HG03025 (cell line): ENCODE measurements around the gene KRT7.
"Not testable (repeated sequence)": the region's sequence is repeated elsewhere in the genome, so short reads cannot be mapped to it uniquely, and the experiment has no call there.

Experiments used
- ATAC-seq: cut with Tn5 transposase; IDR thresholded peaks from one replicate; pipeline ENCODE4 v1.9.1; 2021; ENCODE audit warnings: mild to moderate bottlenecking, moderate library complexity; ENCODE audit not compliant: unreplicated experiment, low FRiP score

KRT7 gene

DNA sequence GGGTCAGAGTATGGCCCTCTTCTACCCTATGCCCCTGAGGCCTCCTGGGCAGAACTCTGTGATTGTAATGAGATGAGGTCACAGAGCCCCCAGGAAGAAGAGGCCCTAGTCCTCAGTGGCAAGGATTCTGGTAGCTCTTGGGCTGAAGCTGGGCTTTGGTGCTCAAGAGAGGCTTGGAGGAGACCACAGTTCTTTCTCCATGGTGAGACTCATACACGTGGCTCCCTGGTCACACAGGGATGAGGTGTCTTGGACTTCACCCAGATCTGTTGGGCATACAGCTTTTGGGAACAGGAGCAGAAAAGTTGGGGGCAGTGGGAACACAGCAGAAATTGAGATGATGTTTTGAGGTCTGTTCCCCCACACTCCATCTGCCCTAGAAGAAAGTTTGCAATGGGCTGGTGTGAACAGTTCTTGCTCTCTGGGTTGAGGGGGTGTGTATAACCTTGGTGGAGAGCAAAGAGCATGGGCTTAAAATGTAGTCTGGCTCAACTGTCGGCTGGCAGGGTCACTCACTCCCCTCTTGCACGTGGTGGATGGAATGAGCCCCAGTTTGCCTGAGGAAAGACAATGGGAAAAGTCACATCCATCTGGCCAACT lies 41.6 kb downstream of the KRT7 start, which contains the start of gene KRT86:
Gene KRT86 (plus strand): TSS at position 125 of the 600 bp plus-strand sequence. CDS start 27,272 bp downstream, outside the sequence.
- ATAC-seq = no peak

DNA sequence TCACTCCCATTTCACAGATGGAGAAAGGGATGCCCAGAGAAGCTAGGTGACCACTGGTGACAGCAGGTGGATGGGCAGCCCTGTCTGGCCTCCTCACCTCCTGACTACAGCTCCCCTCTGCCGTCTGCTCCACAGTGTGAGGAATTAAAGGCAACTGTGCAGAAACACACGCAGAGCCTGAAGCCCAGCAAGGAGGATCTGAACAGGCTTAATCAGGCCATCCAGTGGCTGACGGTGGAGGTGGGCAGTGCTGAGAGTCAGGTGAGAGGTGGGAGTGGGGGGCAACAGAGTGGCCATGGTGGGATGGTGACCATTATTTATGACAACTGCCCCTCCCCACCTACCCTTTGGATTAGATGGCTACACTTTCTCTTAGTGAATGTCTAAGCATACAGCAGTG lies 42.6 kb downstream of the KRT7 start:
- ATAC-seq = no peak

DNA sequence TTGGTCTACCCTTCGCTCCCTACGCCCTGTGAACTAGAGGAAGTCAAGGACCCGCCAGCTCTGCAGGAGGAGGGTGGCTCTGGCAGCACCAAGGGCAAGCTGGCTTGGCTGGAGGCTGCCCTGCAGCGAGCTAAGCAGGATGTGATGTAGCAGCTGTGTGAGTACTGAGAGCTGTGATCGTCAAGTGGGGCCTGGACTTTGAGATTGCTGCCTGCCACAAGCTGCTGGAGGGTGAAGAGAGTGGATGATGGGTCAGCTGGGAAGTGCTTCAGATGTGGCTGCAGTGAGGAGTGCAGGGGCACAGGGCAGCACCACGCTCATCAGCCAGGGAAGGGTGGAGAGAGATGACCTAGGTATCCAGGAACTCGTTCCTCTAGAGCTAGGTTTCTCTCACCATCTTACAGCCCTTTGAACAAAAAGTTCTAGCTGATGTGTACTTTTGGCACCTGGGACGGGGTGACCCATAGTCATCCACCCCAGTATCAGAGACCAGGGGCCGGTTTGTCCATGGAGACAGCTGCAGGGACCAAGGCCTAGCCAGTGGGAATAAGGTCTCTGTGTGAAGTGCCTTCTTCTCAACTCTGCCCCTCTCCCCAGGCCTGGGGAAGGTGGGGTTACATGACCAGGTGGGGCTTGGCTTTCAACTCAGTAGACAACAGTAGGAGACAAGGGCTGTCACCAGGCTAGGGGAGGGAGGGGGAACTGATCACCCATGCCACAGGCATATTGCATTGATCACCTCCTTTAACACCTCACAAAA lies 44.6 kb downstream of the KRT7 start:
- no peak for ATAC-seq

DNA sequence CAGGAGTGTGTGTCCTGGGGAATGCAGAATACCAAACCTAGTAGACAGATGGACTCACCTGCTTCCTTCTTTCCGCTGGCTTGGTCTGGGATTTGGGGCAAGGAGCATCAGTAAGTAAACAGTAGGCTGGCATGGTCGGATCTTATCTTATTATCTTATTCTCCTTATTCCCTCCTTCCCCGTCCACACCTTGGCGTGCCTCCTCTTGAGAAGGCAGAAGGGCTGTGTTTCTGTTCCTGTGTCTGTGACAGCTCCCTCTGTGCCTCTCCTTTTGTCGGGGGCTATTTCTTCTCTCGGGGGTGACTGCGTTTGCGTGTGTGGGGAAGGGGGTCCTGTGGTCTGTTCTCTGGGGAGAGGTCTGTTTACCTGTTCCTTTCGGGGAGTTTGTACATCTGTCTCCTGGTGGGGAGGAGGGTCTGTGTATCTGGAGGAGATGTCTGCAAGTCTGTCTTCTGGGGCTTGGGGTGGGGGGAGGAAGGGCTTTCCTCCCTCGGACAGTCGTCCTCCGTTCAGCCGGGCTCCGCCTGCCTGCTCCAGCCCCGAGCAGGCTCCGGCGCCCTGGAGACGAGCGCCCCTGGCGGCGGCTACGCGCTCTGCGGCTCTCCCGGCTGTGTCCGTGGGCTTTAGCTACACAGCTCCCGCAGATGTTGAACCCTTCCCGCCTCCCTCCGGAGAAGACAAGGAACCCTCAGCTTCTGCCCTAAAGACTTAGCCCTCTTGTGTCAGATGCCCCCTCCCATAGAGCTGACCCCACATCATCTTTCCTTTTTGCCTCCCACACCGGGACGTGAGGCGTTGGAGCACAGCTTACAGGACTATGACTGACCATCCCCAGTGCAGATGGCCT lies 45.8 kb downstream of the KRT7 start:
- no peak for ATAC-seq

DNA sequence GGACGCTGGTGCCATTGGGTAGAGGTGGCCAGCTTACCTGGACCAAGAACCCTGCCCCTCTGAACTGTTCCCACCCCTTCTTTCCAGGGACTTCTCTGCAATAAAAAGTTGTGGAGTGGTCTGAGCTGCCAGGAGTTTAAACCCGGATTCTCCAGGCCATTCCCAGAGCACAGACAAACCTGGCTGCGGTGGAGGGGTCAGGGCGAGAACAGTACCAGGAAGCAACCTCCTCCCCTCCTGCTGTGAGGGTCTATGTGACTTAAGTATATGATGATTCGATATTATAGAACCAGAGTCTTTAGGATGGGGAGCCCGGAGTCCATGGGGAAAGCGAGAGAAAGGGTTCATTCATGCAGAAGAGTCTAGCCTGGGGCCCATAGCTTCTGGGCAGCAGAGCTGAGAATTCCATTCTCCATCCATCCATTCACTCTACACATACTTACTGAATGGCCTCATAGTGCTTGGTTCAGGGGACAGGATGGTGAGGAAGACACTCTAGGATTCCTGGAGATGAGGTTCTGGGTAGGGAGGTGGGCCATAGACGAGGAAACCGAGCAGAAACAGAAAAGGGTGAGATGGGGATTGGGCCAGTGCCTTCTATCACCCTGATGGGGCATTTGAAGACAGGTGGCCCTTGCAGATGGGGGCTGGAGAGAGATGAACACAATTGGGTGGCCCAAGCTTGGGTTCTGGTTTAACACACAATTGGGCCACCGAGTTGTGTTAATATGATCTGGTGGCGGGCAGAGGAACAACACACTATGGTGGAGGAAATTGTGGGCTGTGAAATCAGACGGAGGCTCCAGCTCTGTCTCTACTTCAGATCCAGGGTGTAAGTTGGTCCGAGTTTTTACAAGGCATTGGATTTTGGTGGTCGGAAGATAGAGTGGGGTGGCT lies 46.6 kb downstream of the KRT7 start:
- no peak for ATAC-seq

DNA sequence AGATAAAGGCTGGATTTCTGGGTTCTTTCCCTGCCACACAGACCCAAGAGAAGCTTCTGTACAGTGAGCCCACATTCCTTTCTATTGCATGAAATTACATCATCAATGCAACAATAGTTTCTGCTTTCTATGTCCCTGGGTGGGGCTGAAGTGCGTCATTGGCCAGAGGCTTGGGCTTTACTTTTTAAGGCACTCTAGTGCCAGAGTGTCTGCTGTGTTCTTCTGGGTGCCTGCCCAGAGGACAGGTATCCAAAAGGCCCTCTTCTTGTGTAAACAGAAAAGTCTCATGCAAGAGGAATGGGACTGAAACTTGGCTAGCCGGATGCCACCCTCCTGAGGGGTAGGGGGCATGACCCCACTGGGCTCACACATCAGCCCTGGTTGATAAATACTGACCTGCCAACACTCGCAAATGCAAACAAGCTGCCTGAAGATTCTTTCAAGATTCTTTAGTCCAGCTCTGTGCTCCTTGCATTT lies 47.3 kb downstream of the KRT7 start:
- ATAC-seq = no peak

DNA sequence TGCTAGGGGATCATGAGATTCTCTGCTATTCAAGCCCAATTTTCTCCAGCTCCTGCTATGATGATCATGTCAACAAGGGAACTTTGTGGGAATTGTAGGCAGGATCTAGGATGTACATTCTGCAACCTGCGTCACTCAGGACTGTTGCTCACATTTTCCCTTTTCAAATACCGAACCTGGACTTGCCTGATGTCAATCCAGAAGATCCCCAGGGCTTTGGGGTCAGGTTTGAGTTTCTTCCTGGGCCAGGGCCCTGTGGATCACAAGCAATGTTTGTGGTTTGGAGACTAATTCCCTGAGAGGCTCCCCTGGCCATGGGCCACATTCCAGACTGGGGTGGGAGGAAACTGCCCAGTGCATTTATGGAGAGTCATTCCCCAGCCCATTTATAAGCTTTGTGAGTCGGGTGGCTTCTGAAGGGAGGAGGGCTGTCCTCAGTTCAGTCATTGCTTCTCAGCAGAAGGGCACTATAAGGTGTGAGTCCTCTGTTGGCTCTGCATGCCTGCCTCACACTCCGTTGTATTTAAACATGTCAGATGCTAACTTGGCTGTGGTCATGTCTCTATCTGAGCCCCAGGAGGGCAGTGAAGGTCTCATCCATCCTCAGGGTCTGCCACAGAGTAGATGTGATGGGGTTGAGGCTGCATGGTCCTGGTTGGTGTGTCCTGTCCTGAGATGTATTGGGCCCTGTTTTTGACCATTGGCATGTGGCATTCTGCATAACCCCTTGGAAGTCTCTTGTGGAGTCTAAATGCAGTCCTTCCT lies 47.9 kb downstream of the KRT7 start:
- no peak for ATAC-seq

DNA sequence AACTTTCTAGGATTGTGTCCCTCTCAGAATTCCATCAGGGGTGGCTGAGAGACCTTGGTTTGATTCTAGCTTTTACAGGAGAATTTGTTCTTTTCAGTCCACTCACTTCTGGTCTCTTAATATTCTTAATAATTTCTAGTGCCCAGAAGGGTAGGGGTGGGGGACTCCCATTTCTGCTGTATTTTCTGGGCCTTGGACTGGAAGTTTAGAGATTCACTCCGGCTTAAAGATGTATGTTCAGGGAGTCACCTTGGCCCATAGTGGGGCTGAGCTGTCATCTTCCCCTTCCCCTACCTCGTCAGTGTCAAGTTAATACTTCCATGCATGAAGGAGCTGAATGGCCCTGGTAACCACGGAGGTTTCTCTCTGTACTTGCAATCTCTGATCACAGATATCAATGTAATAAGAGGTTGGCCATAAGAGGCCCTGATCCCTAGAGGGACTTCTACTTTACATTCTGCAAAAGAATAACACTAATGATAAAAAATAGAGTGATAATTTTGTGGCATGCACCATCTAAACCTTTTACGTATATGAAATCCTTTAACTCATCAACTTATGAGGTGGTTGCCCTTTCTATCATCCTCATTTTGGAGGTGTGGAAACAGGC lies 51.6 kb downstream of the KRT7 start:
- ATAC-seq = no peak

DNA sequence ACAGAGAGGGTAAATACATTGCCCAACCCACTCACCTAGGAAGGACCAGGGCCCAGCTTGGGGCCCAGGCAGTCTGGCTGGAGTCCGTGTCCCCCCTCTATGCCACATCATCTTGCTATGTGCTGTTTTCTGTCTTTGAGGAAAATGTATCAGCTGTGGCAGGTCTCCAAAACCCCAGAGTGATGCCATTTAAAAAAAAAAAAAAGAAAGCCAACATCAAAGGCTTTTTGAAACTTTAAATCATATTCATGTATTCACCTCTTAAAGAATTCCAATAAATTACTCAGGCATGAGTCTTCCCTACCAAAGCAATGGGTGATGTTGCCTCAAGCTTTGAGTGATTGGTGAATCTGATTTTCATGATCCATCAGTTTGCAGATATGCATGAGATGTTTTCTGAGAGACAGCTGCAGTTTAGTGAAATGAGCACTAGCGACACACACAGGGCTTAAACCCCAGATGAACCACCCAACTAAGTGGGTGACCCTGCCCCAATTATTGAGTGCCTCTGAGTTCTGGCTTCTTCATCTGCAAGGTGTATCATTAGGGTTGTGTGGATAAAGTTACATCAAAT lies 52.2 kb downstream of the KRT7 start:
- ATAC-seq = no peak

DNA sequence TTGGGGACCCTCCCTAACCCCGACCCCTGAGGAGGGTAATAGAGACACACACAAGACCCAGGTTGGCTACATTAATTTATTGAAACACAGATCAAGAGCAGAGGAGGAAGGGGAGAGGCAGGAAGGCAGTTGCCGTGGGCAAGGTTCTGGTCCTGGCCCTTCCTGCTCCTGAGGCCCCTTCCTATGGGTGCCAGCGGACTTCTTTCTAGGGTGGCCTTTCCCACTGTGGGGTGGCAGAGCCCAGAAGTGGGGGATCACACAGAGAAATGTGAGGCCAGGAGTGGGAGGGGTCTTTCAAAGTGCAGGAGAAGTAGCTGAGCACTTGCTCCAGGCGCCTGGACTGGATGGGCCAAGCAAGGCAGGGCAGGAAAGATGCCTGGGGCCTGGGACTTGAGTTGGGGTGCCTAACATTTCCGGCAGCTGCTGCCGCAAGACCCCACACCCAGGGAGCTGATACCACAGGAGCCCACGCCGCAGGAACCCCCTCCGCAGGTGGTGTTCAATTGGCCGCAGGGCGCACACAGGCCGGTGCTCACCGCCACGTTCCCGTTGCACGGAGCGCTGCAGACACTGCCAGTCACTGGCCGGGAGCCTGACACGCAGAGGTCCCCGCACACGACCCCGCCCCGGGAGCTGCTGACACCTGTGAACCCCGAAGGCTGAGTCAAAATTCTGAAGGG lies 52.9 kb downstream of the KRT7 start:
- ATAC-seq = no peak

DNA sequence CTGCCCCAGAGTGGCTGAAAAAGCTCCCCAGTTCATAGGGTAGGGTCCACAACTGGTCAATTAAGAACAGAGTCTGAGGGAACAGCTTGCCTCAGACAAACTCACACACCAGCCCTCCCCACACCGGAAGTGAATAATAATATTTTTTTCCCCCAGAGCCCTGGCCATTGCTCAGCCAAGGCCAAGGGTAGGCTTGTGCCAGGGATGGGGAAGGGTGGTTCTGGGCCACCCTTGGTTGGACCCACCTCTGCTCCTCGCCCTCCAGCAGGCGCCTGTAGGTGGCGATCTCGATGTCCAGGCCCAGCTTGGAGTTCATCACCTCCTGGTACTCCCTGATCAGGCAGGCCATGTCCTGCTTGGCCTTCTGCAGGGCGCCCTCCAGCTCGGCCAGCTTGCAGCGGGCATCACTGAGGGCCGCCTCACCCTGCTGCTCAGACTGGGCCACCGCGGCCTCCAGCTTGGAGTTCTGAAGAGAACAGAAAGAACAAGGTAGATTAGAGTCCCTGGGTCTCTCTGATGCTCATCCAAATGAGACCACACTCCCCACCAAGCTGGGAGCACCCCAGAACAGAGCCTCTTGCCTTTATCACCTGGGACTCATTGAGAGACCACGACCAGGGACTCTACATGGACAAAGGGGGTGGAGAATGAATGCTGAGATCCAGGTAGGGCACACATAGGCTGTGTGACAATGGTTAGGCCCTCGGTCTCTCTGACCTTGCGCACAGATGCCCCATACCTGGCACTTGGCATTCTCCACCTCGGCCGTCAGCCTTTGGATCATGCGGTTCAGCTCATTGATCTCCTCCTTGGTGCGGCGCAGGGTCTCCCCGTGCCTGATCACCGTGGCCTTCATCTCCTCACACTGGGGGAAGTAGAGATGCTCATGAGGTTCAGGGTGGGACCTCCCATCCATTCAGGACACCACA lies 54.1 kb downstream of the KRT7 start:
- ATAC-seq = not testable (repeated sequence)

DNA sequence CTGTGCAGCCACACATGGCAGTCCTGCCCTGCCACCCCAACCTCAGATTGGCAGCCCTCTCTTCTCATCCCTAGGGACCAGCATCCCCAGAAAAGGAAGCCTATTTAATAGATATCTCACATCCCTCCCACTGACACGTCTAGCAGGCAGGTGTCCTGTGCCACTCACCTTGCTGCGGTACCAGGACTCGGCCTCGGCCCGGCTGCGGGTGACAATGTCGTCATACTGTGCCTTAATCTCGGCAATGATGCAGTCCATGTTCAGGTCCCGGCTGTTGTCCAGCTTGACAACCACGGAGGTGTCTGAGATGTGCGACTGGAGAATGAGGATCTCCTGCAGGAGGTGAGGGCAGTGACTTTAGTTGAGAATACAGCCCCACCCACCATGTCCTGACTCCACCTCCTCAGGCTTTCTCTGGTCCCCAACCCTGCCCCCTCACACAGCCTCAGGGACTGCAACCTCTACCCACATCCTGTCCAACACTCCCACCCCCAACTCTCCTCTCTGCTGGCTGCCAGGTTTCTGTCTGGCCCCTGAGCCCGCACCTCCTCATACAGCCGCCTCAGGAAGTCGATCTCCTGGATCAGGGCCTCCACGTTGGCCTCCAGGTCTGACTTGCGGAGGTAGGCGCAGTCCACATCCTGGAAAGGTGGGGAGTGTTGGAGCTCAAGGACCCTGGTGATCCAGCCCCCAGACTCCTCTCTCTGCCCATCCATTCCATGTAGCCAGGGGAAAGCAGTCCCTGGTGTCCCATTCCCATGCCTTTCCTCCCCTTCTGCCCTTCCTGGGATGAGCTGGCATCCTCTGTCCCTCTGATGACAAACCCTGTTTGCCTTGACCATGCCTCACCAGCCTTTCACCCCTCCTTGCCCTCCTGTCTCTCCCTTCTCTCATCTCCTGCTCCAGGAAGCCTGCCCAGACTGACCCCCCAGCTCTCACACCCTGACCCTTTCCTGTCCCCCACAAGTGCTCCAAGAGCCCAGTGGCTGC lies 55.1 kb downstream of the KRT7 start:
- not testable (repeated sequence) for ATAC-seq

DNA sequence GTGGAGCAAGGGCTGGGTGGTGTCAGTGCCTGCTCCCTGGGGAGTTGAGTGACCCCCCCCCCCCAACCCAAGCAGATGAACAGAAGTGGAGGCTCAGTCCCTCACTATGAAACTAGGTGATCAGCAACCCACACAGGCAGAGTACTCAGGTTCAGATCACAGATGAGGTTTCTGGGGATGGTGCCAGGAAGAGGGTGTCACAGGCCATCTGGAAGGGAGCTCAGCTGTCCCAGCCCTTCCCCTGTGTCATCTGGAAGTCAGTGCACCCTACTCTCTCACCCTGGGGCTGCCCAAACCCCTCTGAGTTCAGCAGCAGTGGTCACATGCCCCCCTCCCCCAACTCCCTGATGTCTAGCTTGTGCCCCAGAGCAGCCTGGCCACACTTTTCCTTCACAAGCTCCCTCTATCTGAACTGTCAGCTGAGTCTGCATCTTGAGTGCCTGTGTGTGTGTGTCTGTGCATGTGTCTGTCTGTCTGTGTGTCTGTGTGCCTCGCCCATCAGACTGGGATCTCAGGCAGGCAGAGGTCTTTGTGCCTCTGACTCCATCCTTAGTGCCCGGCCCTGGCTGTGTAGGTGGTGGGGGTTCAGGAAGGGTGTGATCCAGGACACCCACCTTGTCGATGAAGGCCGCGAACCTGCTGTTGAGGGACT lies 57.6 kb downstream of the KRT7 start:
- not testable (repeated sequence) for ATAC-seq

DNA sequence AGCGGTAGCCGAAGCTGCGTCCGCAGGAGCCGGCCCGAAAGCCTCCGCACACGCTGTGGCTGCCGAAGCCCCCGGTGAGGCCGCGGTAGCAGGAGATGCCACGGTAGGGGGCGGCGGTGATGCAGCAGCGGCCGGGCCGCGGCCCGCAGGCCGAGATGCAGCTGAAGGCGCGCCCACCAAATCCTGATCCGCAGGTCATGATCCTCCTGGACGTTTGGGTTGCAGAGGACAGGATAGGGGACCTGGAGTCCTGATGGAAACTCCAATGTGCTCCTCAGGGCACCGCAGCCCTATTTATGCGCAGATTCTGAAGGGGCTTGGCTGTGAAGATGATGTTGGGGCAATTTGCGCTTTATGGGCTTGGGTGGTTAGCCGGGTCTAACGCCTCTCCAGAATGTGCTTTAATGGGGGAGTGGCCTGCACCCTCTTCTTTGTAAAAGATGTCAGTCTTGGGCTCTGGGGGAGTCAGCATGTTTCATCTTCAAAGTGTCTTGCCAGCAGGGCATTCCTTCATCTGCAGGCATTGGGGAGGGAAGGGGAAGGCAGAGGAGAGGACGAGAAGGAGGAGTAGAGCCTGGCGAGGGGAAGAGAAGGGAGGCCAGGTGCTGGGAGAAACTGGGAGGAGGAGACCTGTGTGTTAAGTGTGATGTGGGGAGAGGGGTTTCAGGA lies 58.4 kb downstream of the KRT7 start, which contains the start of gene KRT81:
Gene KRT81 (minus strand): TSS at position 268 of the 669 bp plus-strand sequence. CDS start 69 bp downstream, at position 199.
- ATAC-seq = no peak

DNA sequence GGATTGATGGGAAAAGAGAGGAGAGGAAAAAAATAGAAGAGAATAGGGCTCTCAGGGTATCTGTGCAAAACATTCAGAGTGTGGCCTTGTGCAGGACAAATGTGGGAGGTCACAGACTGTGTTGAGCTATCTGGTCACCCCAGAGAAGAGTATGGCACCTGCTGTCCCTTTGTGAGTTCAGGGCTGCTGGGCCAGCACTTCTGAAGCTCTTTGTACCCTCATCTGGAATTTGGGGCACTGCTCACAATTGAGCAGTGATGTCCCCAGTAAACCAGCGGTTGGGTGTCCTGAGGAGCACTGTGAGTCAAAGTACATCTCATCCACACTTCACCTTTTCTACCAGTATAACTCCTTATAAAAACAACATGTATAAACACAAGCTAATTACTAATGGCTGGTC lies 60.9 kb downstream of the KRT7 start:
- no peak for ATAC-seq
